Skeletal muscle tissue (tissue), 4 donors: Measurements from ENCODE around the gene CHD5. TPM values are rescaled to one million over a fixed set of nuclear protein-coding genes. Genes with fewer than 3 reads are reported as not detected.
A peak's percentile ranks its signal among the peaks of the same experiment; 100 is the strongest.

ENCODE experiments used
- H3K27ac ChIP-seq: one replicate; pipeline ENCODE4 v1.7.0; 2013; ENCODE audit warnings: mild to moderate bottlenecking, low read depth, low read length, inconsistent platforms
- H3K27me3 ChIP-seq, 3 donors: one replicate each; pipeline ENCODE4 v1.7.0; 2013; ENCODE audit warnings: low read length in 3 of 3; ENCODE audit not compliant: control insufficient read depth in 3 of 3, insufficient read depth in 3 of 3
- H3K36me3 ChIP-seq, 3 donors: one replicate each; pipeline ENCODE4 v1.7.0; 2013; ENCODE audit warnings: low read length in 3 of 3; ENCODE audit not compliant: control insufficient read depth in 3 of 3, insufficient read depth in 3 of 3
- H3K4me1 ChIP-seq, 3 donors: one replicate each; pipeline ENCODE4 v1.7.0; 2013; ENCODE audit warnings: low read length in 3 of 3, mild to moderate bottlenecking in 3 of 3; ENCODE audit not compliant: control insufficient read depth in 3 of 3, insufficient read depth in 3 of 3
- H3K4me3 ChIP-seq, 3 donors: one replicate each; pipeline ENCODE4 v1.7.0; 2013; ENCODE audit warnings: low read length in 3 of 3
- H3K9ac ChIP-seq, 3 donors: one replicate each; pipeline ENCODE4 v1.7.0; 2013; ENCODE audit warnings: low read length in 3 of 3, mild to moderate bottlenecking in 3 of 3, moderate library complexity in 2 of 3, low read depth in 1 of 3
- H3K9me3 ChIP-seq, 3 donors: one replicate each; pipeline ENCODE4 v1.7.0; 2013; ENCODE audit warnings: low read length in 3 of 3; ENCODE audit not compliant: control insufficient read depth in 3 of 3
- total RNA-seq: library from RNA; depleted of rRNA; stranded (reverse); fragments of >200 nt; gene quantifications from one replicate; pipeline ENCODE4 v1.2.3, GENCODE V29; 2014
- donor health status: Osteomylitis.

Gene CHD5
- total RNA-seq, 1 donor from 2014 or later = not detected

DNA sequence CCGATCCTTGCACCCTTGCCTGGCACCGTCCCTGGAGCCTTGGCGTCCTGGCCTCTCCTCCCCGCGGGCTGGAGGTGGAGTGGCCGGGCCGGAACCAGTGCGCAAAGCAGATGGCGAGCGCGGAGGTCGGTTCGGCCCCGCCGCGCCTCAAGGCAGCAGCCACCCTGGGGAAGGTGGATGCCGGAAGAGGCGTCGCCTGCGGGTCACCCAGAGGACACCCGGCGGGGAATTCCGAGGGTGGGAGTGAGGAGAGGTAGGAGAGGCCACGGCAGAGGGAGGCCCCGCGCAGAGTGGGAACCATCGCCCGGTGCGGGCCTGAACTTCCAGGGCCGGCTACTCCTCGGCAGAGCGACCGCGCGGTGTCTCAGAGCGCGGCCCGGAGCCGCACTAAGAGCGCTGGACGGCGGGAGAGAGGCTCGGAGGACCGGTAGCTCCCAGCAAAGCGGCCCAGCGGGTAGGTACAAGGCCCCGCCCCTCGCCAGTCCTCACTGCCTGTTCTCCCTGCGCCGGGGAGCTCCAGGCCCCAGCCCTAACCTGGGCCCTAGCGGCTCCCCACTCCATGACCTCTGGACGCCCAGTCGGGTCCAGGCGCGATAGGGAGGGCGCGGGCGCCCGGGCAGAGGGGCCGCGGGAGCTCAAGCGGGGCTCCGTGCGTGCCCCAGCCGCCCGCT is 25.9 kb upstream of the CHD5 start, which contains the start of gene RNF207:
Gene RNF207 (plus strand): TSS at position 271 of the 671 bp plus-strand sequence. CDS start 417 bp downstream, outside the sequence.
- peaks cover 4 to 30% (median 21%) of the 10 kb centered on the region in 3 donors for H3K27me3 ChIP-seq
- H3K9me3 ChIP-seq = no peaks in the 10 kb centered on the region
- no peaks in the 10 kb centered on the region for H3K36me3 ChIP-seq
- H3K4me3 ChIP-seq = peak within 1 kb of the TSS; percentile 62 to 75 (median 66)
- peak within 1 kb of the TSS; percentile 64 for H3K27ac ChIP-seq
- H3K4me1 ChIP-seq = peaks cover 12 to 29% (median 28%) of the 10 kb centered on the region in 3 donors
- peak within 1 kb of the TSS; percentile 20 to 83 (median 50) for H3K9ac ChIP-seq

DNA sequence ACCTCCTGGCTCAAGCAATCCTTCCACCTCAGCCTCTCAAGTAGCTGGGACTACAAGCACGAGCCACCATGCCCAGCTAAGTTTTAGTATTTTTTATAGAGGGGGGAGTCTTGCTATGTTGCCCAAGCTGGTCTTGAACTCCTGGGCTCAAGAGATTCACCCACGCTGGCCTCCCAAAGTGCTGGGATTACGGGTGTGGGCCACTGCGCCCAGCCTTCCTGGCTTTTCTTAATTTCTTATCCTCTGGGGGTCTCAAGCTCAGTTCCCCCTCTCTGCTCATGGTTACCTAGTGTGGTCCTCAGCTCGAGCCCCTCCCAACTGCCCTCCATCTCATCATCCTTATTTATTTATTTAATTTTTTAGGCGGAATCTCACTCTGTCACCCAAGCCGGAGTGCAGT is 22.1 kb upstream of the CHD5 start:
- peaks cover 4 to 23% (median 15%) of the 10 kb centered on the region in 3 donors for H3K27me3 ChIP-seq
- peaks cover 0 to 5% (median 2%) of the 10 kb centered on the region in 3 donors for H3K36me3 ChIP-seq
- peaks cover 29 to 43% (median 36%) of the 10 kb centered on the region in 3 donors for H3K4me1 ChIP-seq
- no peak overlapping the region for H3K4me3 ChIP-seq
- no peak overlapping the region for H3K27ac ChIP-seq
- no peaks in the 10 kb centered on the region for H3K9me3 ChIP-seq
- H3K9ac ChIP-seq = no peak overlapping the region

DNA sequence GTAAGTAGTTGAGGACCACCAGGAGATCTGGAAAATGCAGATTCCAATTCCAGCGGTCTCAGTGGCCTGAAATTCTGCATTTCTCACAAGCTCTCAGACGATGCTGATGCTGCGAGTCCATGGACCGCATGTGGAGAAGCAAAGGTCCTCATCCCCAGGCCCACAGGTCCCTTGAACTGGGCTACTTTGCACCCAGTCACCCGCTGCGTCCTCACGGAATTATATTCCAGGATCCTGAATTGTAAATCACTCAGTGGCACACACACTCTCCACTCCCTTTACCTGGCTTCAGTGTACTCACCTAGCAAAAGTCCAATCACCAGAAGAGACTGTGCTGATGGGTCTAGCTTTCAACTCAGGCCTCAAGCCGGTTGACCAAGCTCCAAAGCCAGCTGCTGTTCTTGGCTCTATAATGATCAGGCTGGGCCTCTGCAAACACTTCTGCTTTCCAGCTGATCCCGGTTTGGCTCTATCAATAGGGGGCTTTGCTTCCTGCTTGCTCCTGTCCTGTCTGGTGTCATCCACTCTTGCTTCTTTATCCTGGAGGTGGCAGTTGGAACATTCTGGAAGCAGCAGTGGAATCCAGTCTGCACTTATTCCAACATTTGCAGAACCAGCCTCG is 20.2 kb upstream of the CHD5 start:
- Histone ChIP-seq H3K4me1 (peaks cover 24 to 30% (median 25%) of the 10 kb centered on the region in 3 donors), H3K9me3 (no peaks in the 10 kb centered on the region), H3K9ac (peak overlapping the region; percentile 79 to 97 (median 87)), H3K36me3 (peaks cover 8 to 15% (median 15%) of the 10 kb centered on the region in 3 donors), H3K4me3 (peak overlapping the region; percentile 81 to 95 (median 83)), H3K27me3 (peaks cover 0 to 8% (median 0%) of the 10 kb centered on the region in 3 donors), H3K27ac (peak overlapping the region; percentile 83)

DNA sequence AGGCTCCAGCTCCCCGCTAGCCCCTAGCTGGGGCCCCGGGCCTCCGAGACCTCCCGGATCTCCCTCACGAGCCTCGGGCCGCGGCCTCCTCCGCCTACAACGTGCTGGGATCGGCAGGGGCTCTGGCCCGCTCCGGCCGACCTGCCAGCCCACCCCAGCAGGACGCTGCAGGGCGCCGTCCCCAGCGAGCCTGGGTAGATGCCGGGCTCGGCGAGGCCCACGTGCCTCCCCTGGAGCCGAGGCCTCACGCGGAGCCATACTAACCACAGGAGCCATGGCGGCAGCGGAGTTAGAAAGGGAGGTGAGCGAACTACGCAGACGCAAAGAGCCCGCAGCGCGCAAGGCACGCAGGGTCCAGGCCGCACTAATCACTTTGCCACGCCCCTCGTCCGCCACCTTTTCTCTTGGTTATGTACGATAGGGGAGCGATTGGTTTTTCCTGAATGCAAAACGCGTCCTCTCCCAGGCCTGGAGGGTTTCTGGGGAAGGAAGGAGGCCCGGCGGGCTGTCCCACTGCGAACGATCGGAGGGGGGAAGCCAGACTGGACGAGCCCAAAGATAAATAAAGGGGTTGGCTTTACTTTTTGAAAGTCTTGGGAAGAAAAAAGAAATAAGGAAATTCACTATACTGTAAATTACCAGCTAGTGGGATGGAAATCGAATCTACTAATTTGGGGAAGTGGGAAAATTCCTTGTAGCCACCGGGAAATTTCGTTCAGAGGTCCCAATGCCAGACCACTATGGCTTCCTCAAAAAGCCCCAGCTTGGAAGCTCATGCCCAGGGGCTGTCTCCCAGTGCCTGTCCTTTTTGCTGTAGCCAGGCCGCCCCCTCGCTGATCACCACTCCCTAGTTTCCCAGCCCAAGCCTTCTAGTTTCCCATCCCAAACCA is 19.4 kb upstream of the CHD5 start, which contains the start of gene RPL22:
Gene RPL22 (minus strand): TSS at position 298 of the 890 bp plus-strand sequence. CDS start 22 bp downstream, at position 276.
- Histone ChIP-seq H3K4me3 (peak within 1 kb of the TSS; percentile 83 to 96 (median 95)), H3K27ac (peak within 1 kb of the TSS; percentile 83), H3K4me1 (peaks cover 19 to 24% (median 24%) of the 10 kb centered on the region in 3 donors), H3K9me3 (no peaks in the 10 kb centered on the region), H3K27me3 (peaks cover 0 to under 1% (median 0%) of the 10 kb centered on the region in 3 donors), H3K9ac (peak within 1 kb of the TSS; percentile 91 to 97 (median 97)), H3K36me3 (peaks cover 11 to 16% (median 16%) of the 10 kb centered on the region in 3 donors)

DNA sequence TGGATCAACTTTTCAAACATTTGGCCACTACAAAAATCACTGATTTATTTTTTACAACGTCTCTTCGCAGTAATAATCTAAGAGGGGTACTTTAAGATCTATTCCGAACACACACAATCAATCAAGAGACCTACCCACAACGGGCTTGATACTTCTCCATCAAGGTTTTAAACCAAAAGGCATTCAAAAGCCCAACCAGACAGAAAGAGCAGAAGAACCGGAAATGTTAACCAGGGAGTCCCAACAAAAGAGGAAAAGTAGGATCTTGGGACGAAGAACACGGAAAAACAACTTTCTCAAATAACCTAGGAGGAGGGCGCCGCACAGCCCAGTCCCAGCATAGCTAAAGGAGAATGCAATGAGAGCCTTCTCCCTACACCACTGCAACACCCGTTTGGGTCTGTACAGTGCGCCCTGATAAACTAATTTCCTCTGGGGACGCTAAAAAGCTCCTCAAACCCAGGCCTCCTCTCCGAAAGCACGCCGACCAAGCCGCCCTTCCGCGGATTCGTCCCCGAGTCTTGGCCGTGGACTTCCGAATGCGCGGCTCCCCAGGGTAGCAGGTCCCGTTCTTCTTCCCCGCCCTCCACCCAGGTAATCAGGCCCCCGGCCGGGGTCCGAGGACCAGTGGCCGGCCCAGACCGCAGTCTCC is 18.7 kb upstream of the CHD5 start:
- Histone ChIP-seq H3K27me3 (no peaks in the 10 kb centered on the region), H3K4me3 (peak overlapping the region; percentile 83 to 96 (median 95)), H3K9ac (peak overlapping the region; percentile 91 to 97 (median 97)), H3K9me3 (no peaks in the 10 kb centered on the region), H3K4me1 (peaks cover 19 to 24% (median 24%) of the 10 kb centered on the region in 3 donors), H3K36me3 (peaks cover 18 to 24% (median 22%) of the 10 kb centered on the region in 3 donors), H3K27ac (peak overlapping the region; percentile 75)

DNA sequence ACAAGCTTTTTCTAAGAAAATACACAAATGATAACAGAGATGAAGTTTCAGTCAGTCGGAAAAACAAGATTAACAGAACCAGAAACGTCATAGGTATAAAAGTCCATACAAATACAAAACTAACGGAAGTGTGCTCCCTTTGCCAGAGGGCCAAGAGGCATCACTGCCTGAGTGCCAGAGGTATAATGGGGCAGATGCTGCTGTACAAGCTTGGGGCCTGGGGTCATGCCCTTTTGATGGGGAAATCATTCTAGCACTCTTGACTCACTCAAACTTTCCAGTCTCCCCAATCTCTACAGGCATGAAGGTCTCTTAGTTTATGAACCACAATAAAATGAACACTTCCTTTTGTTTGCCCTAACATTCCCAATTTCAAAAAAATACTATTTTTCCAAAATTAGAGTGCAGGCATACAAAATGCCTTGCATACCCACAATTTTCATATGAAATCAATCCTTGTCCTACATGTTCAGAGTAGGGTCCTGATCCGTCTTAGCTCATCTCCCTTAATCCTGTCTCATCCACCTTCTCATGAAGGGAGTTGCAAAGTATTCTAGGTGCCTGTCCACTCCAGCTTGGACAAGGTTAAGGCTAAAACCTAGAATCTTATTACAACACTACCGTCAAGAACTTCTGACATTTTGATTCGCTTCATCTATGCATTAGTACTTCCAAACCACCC is 17.8 kb upstream of the CHD5 start:
- Histone ChIP-seq H3K9me3 (no peaks in the 10 kb centered on the region), H3K27ac (no peak overlapping the region), H3K4me3 (peak overlapping the region; percentile 83 to 96 (median 95)), H3K9ac (peak overlapping the region; percentile 91 to 97 (median 97)), H3K36me3 (peaks cover 27 to 31% (median 27%) of the 10 kb centered on the region in 3 donors), H3K4me1 (peaks cover 19 to 24% (median 24%) of the 10 kb centered on the region in 3 donors), H3K27me3 (no peaks in the 10 kb centered on the region)

DNA sequence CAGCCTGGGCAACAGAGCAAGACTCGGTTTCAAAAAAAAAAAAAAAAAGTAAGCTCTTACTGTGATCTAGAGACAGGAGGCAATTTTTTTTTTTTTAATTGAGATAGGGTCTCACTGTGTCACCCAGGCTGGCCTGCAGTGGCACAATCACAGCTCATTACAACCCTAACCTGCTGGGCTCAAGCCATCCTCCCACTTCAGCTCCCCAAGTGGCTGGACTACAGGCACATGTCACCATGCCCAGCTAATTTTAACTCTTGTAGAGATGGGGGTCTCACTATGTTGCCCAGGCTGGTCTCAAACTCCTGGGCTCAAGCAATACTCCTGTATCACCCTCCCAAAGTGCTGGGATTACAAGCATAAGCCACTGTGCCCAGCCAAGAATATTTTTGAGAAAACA is 11.8 kb upstream of the CHD5 start:
- Histone ChIP-seq H3K27me3 (no peaks in the 10 kb centered on the region), H3K9me3 (no peaks in the 10 kb centered on the region), H3K9ac (no peak overlapping the region), H3K36me3 (peaks cover 41 to 58% (median 56%) of the 10 kb centered on the region in 3 donors), H3K27ac (no peak overlapping the region), H3K4me1 (no peaks in the 10 kb centered on the region), H3K4me3 (no peak overlapping the region)

DNA sequence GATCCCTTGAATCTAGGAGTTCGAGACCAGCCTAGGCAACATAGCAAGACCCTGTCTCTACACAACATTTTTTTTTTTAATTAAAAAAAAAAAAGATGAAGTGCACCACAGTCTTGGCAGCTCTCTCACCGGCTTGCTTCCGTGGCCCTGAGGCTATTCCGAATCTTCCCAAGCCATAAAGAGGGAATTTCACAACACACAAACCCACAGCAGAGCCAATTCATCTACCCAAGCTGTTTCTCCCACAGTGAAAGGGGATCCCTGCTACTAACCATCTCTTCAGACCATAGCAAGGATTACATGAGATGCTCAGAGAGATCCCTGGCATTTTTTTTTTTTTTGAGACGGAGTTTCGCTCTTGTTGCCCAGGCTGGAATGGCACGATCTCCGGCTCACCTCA is 8.3 kb upstream of the CHD5 start:
- Histone ChIP-seq H3K27ac (no peak overlapping the region), H3K36me3 (peaks cover 31 to 51% (median 47%) of the 10 kb centered on the region in 3 donors), H3K4me3 (no peak overlapping the region), H3K9me3 (no peaks in the 10 kb centered on the region), H3K4me1 (no peaks in the 10 kb centered on the region), H3K9ac (no peak overlapping the region), H3K27me3 (no peaks in the 10 kb centered on the region)
